Esophagus squamous epithelium (tissue), 4 donors: ENCODE results near the gene TRIM15.

Experiments
- CTCF ChIP-seq, 6 experiments: fragments of 450-650 bp in 4 of 6; fragments of 200-600 bp in 2 of 6; sonication (generic) in 2 of 6; IDR thresholded peaks; one replicate each; pipeline ENCODE4 v1.5.1; 2016 to 2019; ENCODE audit warnings: antibody characterized with exemption in 6 of 6, mild to moderate bottlenecking in 4 of 6, moderate library complexity in 4 of 6
- POLR2A ChIP-seq, 4 donors: fragments of 450-650 bp; IDR thresholded peaks; one replicate each; pipeline ENCODE4 v1.6.1; 2017; ENCODE audit warnings: antibody characterized with exemption in 4 of 4, mild to moderate bottlenecking in 4 of 4, moderate library complexity in 3 of 4

- TF ChIP-seq CTCF (IDR thresholded peaks at IDR 0.05): no peak
- no peak for TF ChIP-seq POLR2A (IDR thresholded peaks at IDR 0.05)
Measured at GRCh38 chr6:30157581-30157980, 5.8 kb upstream of the TRIM15 start.
